Esophagus muscularis mucosa (tissue), 4 donors: Measurements from ENCODE around the gene CANX. TPM values are rescaled to one million over a fixed set of nuclear protein-coding genes. Genes with fewer than 3 reads are reported as not detected.

Experiments
- DNase-seq: peaks from one replicate; pipeline ENCODE4 v3.0.0-alpha.2; 2017; ENCODE audit errors: extremely low spot score
- H3K27ac ChIP-seq, 4 donors: fragments of 200-600 bp; sonication (generic); replicated peaks in 1 of 4; 1 replicate in 3 of 4; 2 replicates in 1 of 4; pipeline ENCODE4 v1.5.1; 2016 to 2019; ENCODE audit warnings: mild to moderate bottlenecking in 1 of 4
- H3K27me3 ChIP-seq, 4 donors: fragments of 200-600 bp; sonication (generic); one replicate each; pipeline versions ENCODE4 v1.5.1 to v1.6.0; 2016 to 2019
- H3K36me3 ChIP-seq, 4 donors: fragments of 200-600 bp; sonication (generic); one replicate each; pipeline ENCODE4 v1.5.1; 2016 to 2019
- H3K4me1 ChIP-seq, 4 donors: fragments of 200-600 bp; sonication (generic); one replicate each; pipeline ENCODE4 v1.5.1; 2016 to 2019
- H3K4me3 ChIP-seq, 4 donors: fragments of 200-600 bp; sonication (generic); 1 replicate in 2 of 4; 2 replicates in 2 of 4; pipeline ENCODE4 v1.5.1; 2016 to 2019; ENCODE audit warnings: mild to moderate bottlenecking in 4 of 4, moderate library complexity in 1 of 4
- H3K9me3 ChIP-seq, 4 donors: fragments of 200-600 bp; sonication (generic); 1 replicate in 3 of 4; 2 replicates in 1 of 4; pipeline ENCODE4 v1.5.1; 2016 to 2019
- EP300 ChIP-seq: sonication (generic); formaldehyde crosslinking; IDR thresholded peaks from one replicate; pipeline ENCODE4 v1.6.1; 2017; ENCODE audit warnings: antibody characterized with exemption
- POLR2A ChIP-seq: fragments of 450-650 bp; IDR thresholded peaks from one replicate; pipeline ENCODE4 v1.6.1; 2017; ENCODE audit warnings: antibody characterized with exemption, moderate library complexity, mild to moderate bottlenecking, low read depth
- POLR2AphosphoS5 ChIP-seq, 2 donors: sonication (generic); formaldehyde crosslinking; IDR thresholded peaks; one replicate each; pipeline ENCODE4 v1.6.1; 2017; ENCODE audit warnings: antibody characterized with exemption in 2 of 2
- WGBS: methylation state at CpG from one replicate; pipeline ENCODE4 v1.1.5; 2018; 5-methylcytosine and 5-hydroxymethylcytosine counted together
- intact Hi-C: fragments of 100-400 bp; cut with DNase I; formaldehyde crosslinking; loops from one replicate; pipeline ENCODE4 v1.15.1; 2023
- total RNA-seq, 4 donors: library from RNA; depleted of rRNA; stranded (reverse); fragments of >200 nt; gene quantifications; one replicate each; pipeline versions ENCODE4 v1.1.0 to v1.2.1, GENCODE V29; 2016
- TF ChIP-seq, protein P1 (sequence below), 3 experiments: fragments of 200-600 bp in 2 of 3; fragments of 450-650 bp in 1 of 3; sonication (generic) in 2 of 3; IDR thresholded peaks; one replicate each; pipeline ENCODE4 v1.5.1; 2017 to 2019; ENCODE audit warnings: antibody characterized with exemption in 3 of 3, mild to moderate bottlenecking in 2 of 3, moderate library complexity in 1 of 3

The CANX gene
- total RNA-seq, 4 donors from 2014 or later = 230 to 403 (median 321) TPM

GRCh38 chr5:179763215-179763945, 64.6 kb downstream of the CANX start:
- Histone ChIP-seq H3K4me3 (no peak overlapping the region), H3K27me3 (no peaks in the 10 kb centered on the region), H3K36me3 (peaks cover 7 to 30% (median 23%) of the 10 kb centered on the region in 4 donors), H3K4me1 (peaks cover 72 to 93% (median 83%) of the 10 kb centered on the region in 4 donors), H3K9me3 (no peaks in the 10 kb centered on the region), H3K27ac (peak overlapping the region; percentile 51 to 77 (median 64))
- DNase-seq = no peak
- WGBS = 11% methylated on average over 10 of the region's 10 CpGs
- TF ChIP-seq POLR2A (no peak), POLR2AphosphoS5 (IDR thresholded peaks at IDR 0.05) (peak; percentile 27 to 48), EP300 (no peak)
- TF ChIP-seq, protein P1, sequence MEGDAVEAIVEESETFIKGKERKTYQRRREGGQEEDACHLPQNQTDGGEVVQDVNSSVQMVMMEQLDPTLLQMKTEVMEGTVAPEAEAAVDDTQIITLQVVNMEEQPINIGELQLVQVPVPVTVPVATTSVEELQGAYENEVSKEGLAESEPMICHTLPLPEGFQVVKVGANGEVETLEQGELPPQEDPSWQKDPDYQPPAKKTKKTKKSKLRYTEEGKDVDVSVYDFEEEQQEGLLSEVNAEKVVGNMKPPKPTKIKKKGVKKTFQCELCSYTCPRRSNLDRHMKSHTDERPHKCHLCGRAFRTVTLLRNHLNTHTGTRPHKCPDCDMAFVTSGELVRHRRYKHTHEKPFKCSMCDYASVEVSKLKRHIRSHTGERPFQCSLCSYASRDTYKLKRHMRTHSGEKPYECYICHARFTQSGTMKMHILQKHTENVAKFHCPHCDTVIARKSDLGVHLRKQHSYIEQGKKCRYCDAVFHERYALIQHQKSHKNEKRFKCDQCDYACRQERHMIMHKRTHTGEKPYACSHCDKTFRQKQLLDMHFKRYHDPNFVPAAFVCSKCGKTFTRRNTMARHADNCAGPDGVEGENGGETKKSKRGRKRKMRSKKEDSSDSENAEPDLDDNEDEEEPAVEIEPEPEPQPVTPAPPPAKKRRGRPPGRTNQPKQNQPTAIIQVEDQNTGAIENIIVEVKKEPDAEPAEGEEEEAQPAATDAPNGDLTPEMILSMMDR (IDR thresholded peaks at IDR 0.05) = peak; percentile 84 to 91 (median 89)
- intact Hi-C loops = loop anchor here (5.0 to 10.0 kb wide), 2 partner anchors 34 to 141 kb away; partner anchors contain the start of gene TBC1D9B

GRCh38 chr5:179764056-179764455, 65.3 kb downstream of the CANX start:
- no peak for DNase-seq
- Histone ChIP-seq H3K4me3 (no peak overlapping the region), H3K9me3 (no peaks in the 10 kb centered on the region), H3K36me3 (peaks cover 11 to 37% (median 30%) of the 10 kb centered on the region in 4 donors), H3K27me3 (no peaks in the 10 kb centered on the region), H3K27ac (peak overlapping the region; percentile 51 to 77 (median 64)), H3K4me1 (peaks cover 75 to 96% (median 87%) of the 10 kb centered on the region in 4 donors)
- intact Hi-C loops = loop anchor here (5.0 to 10.0 kb wide), 2 partner anchors 33 to 141 kb away; partner anchors contain the start of gene TBC1D9B
- WGBS = 68% methylated on average over 8 of the region's 8 CpGs
- no peak for TF ChIP-seq POLR2A

DNA sequence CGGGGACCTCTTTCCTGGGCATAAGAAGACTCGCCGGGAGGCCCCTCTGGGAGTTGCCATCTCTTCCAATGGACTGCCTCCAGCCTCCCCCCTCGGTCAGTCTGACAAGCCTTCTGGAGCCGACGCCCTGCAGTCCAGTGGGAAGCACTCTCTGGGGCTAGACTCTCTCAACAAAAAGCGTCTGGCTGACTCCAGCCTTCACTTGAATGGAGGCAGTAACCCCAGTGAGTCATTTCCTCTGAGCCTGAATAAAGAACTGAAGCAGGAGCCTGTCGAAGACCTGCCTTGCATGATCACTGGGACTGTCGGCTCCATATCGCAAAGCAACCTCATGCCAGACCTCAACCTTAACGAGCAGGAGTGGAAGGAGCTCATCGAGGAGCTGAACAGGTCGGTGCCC, 66.6 kb downstream of the CANX start:
- Histone ChIP-seq H3K27me3 (no peaks in the 10 kb centered on the region), H3K4me3 (no peak overlapping the region), H3K4me1 (peaks cover 65 to 84% (median 76%) of the 10 kb centered on the region in 4 donors), H3K36me3 (peaks cover 20 to 51% (median 43%) of the 10 kb centered on the region in 4 donors), H3K9me3 (no peaks in the 10 kb centered on the region), H3K27ac (peak overlapping the region; percentile 12 to 77 (median 55))
- 75% methylated on average over 6 of the region's 13 CpGs for WGBS
- intact Hi-C loops = loop anchor here (10.0 kb wide), 1 partner anchor 139 kb away; the partner anchor contains the start of gene TBC1D9B
- DNase-seq = no peak
- TF ChIP-seq, protein P1 (IDR thresholded peaks at IDR 0.05) = no peak
- TF ChIP-seq POLR2AphosphoS5 (IDR thresholded peaks at IDR 0.05) (no peak), EP300 (no peak), POLR2A (no peak)

DNA sequence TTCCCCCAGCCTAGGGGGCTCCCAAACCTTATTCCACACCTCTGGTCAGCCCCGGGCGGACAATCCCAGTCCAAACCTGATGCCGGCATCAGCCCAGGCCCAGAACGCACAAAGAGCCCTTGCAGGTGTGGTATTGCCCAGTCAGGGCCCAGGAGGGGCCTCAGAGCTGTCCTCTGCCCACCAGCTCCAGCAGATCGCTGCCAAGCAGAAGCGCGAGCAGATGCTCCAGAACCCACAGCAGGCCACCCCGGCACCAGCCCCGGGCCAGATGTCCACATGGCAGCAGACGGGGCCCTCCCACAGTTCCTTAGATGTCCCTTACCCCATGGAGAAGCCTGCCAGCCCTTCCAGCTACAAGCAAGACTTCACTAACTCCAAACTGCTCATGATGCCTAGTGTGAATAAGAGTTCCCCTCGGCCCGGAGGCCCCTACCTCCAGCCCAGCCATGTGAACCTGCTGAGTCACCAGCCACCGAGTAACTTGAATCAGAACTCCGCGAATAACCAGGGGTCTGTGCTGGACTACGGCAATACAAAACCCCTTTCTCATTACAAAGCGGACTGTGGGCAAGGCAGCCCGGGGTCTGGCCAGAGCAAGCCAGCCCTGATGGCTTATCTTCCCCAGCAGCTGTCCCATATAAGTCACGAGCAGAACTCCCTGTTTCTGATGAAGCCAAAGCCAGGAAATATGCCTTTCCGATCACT, 67.4 kb downstream of the CANX start:
- TF ChIP-seq EP300 = no peak
- TF ChIP-seq, protein P1 (IDR thresholded peaks at IDR 0.05) = no peak
- TF ChIP-seq POLR2A = no peak
- TF ChIP-seq POLR2AphosphoS5 (IDR thresholded peaks at IDR 0.05) = no peak
- Histone ChIP-seq H3K4me3 (no peak overlapping the region), H3K4me1 (peaks cover 64 to 80% (median 72%) of the 10 kb centered on the region in 4 donors)

More for the DNA sequence above, 67.4 kb downstream of the CANX start:
- peak overlapping the region; percentile 12 to 66 (median 50) for H3K27ac ChIP-seq
- no peaks in the 10 kb centered on the region for H3K9me3 ChIP-seq
- WGBS = 89% methylated on average over 10 of the region's 20 CpGs
- no peaks in the 10 kb centered on the region for H3K27me3 ChIP-seq
- no peak for DNase-seq
- intact Hi-C loops = loop anchor here (10.0 kb wide), 1 partner anchor 139 kb away; the partner anchor contains the start of gene TBC1D9B
- H3K36me3 ChIP-seq = peaks cover 26 to 58% (median 51%) of the 10 kb centered on the region in 4 donors
